KMS-11 (cell line): Measurements from ENCODE around the gene STK4.

Source experiments
- H2AFZ ChIP-seq: fragments of 200-600 bp; sonication (generic); 2 replicates; pipeline ENCODE4 v1.6.1; 2016; ENCODE audit warnings: antibody characterized with exemption, mixed run types, low read depth
- H3K27ac ChIP-seq: fragments of 200-600 bp; sonication (generic); 2 replicates; pipeline ENCODE4 v1.6.1; 2016; ENCODE audit warnings: mild to moderate bottlenecking, mixed run types
- H3K27me3 ChIP-seq: fragments of 200-600 bp; sonication (generic); 2 replicates; pipeline ENCODE4 v1.6.1; 2017; ENCODE audit warnings: mild to moderate bottlenecking, low read depth, mixed run types, moderate library complexity; ENCODE audit not compliant: insufficient read depth
- H3K36me3 ChIP-seq: fragments of 200-600 bp; sonication (generic); 2 replicates; pipeline ENCODE4 v1.6.1; 2017; ENCODE audit warnings: mild to moderate bottlenecking, mixed run types; ENCODE audit not compliant: insufficient read depth
- H3K4me1 ChIP-seq: fragments of 200-600 bp; sonication (generic); 2 replicates; pipeline ENCODE4 v1.6.1; 2016; ENCODE audit warnings: mild to moderate bottlenecking, low read depth, mixed run types; ENCODE audit not compliant: poor library complexity, severe bottlenecking
- H3K4me2 ChIP-seq: fragments of 200-600 bp; sonication (generic); 2 replicates; pipeline ENCODE4 v1.7.0; 2016; ENCODE audit warnings: mild to moderate bottlenecking, mixed run types
- H3K4me3 ChIP-seq: fragments of 200-600 bp; sonication (generic); IDR thresholded peaks from 2 replicates; pipeline ENCODE4 v1.6.1; 2017; ENCODE audit warnings: low read depth, low read length, mixed read lengths; ENCODE audit not compliant: insufficient read depth
- H3K79me2 ChIP-seq: fragments of 200-600 bp; sonication (generic); 2 replicates; pipeline ENCODE4 v1.6.1; 2016; ENCODE audit warnings: low read depth, mixed run types; ENCODE audit not compliant: insufficient read depth
- H3K9ac ChIP-seq: fragments of 200-600 bp; sonication (generic); 2 replicates; pipeline ENCODE4 v1.6.1; 2016; ENCODE audit warnings: mild to moderate bottlenecking, mixed run types
- H4K20me1 ChIP-seq: fragments of 200-600 bp; sonication (generic); 2 replicates; pipeline ENCODE4 v1.6.1; 2016; ENCODE audit warnings: mild to moderate bottlenecking, mixed run types; ENCODE audit not compliant: insufficient read depth
- CTCF ChIP-seq: fragments of 200-600 bp; sonication (generic); conservative IDR thresholded peaks from 2 replicates; pipeline ENCODE4 v1.6.1; 2017; ENCODE audit warnings: low read depth, mild to moderate bottlenecking, antibody characterized with exemption, low read length, moderate library complexity, mixed read lengths

STK4 gene

GRCh38 chr20:45085867-45086266 is 119.6 kb downstream of the STK4 start:
- Histone ChIP-seq H3K4me1 (peaks cover 4% of the 10 kb centered on the region), H2AFZ (no peak overlapping the region), H3K27ac (no peak overlapping the region), H3K4me2 (no peak overlapping the region), H4K20me1 (no peaks in the 10 kb centered on the region), H3K36me3 (0 out of 2 replicates have a peak, but pooled peaks cover 4% of the 10 kb centered on the region), H3K27me3 (no peaks in the 10 kb centered on the region), H3K79me2 (no peaks in the 10 kb centered on the region), H3K9ac (no peak overlapping the region), H3K4me3 (no peak overlapping the region)
- no peak for TF ChIP-seq CTCF

DNA sequence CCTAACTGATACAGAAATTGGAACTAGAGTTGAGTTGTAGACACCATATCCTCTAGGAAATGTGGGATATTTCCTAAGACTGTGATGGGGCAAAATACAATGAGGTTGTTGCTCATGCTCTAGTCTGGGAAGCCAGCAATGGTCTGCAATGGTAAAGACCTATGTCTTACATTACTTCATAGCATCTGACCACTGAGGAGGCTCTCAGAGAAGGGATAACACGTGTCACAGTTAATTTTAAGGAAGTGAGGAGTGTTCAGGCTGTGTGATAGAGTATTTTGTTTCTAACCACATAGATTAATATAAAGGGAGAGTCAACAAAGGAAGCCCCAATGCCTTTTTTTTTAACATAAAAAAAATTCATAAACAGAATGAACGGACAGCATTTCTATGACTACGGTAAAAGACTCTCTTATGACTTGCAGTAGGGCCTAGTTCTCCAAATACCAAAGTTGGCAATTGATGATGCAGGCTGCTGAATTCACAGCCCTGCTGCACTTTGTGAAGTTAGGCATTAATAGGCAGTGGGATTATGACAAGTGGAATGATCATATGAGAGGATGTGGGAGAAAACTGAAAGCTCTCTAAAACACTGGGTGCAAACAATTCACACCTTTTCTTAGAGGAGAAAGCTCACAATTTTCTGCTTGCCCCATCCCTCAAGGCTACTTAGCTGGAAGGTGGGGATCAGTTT is 120.9 kb downstream of the STK4 start:
- no peak for TF ChIP-seq CTCF
- no peak overlapping the region for H3K27ac ChIP-seq
- H4K20me1 ChIP-seq = no peaks in the 10 kb centered on the region
- no peak overlapping the region for H3K9ac ChIP-seq
- no peaks in the 10 kb centered on the region for H3K4me1 ChIP-seq
- no peak overlapping the region for H3K4me2 ChIP-seq
- no peaks in the 10 kb centered on the region for H3K36me3 ChIP-seq
- H2AFZ ChIP-seq = no peak overlapping the region
- H3K27me3 ChIP-seq = no peaks in the 10 kb centered on the region
- H3K4me3 ChIP-seq = no peak overlapping the region
- H3K79me2 ChIP-seq = no peaks in the 10 kb centered on the region

DNA sequence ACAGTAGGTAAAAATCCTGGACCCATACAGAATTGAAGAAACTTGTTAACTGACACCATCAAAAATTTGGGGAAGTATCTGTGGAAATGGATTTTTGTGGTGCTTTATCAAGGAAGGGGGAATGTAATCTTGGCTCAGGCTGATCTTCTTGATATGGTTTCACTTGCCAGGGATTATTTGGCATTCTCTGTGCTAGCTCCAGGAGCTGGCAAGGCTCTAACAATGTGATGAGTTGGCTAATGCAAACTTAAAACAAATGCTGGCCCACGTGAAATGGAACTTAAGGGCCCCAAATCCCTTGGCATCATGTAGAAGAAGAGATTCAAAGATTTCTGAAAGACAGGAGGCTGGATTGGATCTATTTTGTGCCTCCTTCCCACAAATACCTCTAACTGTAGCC is 121.5 kb downstream of the STK4 start:
- Histone ChIP-seq H3K9ac (no peak overlapping the region), H3K4me3 (no peak overlapping the region), H3K79me2 (no peaks in the 10 kb centered on the region), H3K4me2 (no peak overlapping the region), H4K20me1 (no peaks in the 10 kb centered on the region), H3K27me3 (no peaks in the 10 kb centered on the region), H3K27ac (no peak overlapping the region), H3K4me1 (no peaks in the 10 kb centered on the region), H3K36me3 (no peaks in the 10 kb centered on the region), H2AFZ (no peak overlapping the region)
- TF ChIP-seq CTCF = no peak

GRCh38 chr20:45088247-45088646 is 121.9 kb downstream of the STK4 start:
- Histone ChIP-seq H2AFZ (no peak overlapping the region), H3K4me3 (no peak overlapping the region), H3K27me3 (no peaks in the 10 kb centered on the region), H4K20me1 (no peaks in the 10 kb centered on the region), H3K4me1 (no peaks in the 10 kb centered on the region), H3K36me3 (no peaks in the 10 kb centered on the region), H3K79me2 (no peaks in the 10 kb centered on the region), H3K27ac (no peak overlapping the region), H3K9ac (no peak overlapping the region), H3K4me2 (no peak overlapping the region)
- TF ChIP-seq CTCF = no peak
